Epithelial cell of esophagus (primary cell): Measurements from ENCODE around the gene KLHDC8A.

Source experiments
- DNase-seq: peaks from one replicate; pipeline ENCODE4 v3.0.0; 2010; ENCODE audit warnings: low read depth
- H3K4me3 ChIP-seq: 2 replicates; pipeline ENCODE4 v1.5.1; 2011; ENCODE audit warnings: mild to moderate bottlenecking, low read length, control low read depth
- CTCF ChIP-seq: IDR thresholded peaks from 2 replicates; pipeline ENCODE4 v1.5.1; 2011; ENCODE audit warnings: low read depth, mild to moderate bottlenecking, low read length, control low read depth, inconsistent platforms; ENCODE audit not compliant: insufficient read depth; ENCODE audit errors: missing control alignments

Gene KLHDC8A

DNA sequence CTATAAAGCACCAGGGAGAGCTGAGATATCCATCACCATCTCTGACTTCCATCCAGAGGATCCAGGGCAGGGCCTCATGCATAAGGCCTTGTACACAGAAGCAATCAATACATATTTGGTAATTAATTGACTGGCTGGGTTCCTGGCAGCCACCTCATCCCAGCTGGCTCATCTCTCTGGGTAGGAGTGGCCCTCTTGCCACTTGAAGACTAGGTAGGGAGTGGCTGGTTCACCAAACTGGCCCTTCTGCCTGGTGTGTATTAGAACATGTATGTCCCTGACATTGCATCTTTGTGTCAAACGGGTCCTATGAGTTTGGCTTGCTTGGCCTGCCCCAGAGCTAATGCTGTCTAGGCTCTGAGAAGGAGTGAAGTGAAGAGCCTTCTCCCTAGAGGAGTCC lies 47.0 kb downstream of the KLHDC8A start:
- peak; percentile 64 for DNase-seq
- no peak for TF ChIP-seq CTCF
- H3K4me3 ChIP-seq, result no peak overlapping the region

- no peak overlapping the region for H3K4me3 ChIP-seq
- TF ChIP-seq CTCF, result no peak
- no peak for DNase-seq
Measured at GRCh38 chr1:205306929-205307566, 49.7 kb downstream of the KLHDC8A start.

- no peak overlapping the region for H3K4me3 ChIP-seq
- DNase-seq, result no peak
- TF ChIP-seq CTCF, result no peak
Measured at GRCh38 chr1:205304695-205305070, 52.0 kb downstream of the KLHDC8A start.

DNA sequence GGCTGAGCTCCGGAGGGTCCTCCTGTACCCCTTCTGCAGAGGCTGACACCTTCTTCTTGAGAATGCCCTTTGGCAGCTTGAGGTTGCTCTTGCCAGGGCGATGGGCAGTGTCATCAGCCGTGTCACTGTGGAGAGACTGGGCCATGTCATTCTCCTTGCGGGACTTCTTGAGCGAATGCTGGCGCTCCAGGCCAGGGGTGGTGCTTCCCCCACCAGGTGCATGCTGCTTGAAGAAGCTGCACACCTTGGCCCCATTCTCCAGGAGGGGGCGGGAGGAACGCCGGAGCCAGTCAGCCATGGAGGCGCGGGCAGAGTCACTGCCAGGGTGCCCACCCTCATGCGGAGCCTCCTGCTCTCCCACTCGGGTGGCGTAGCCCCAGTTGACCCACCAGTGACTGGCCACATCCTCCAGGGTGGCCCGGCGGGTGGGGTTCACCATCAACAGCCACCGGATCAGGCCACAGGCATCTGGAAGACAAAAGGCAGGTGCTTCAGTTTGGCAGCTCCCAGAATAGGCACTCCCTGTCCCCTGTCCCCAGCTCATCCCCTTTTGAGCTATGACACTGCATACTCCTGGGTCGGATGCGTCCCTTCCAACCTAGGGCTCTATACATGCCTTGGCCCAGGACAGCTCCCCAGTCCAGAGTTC lies 52.6 kb downstream of the KLHDC8A start:
- H3K4me3 ChIP-seq, result no peak overlapping the region
- TF ChIP-seq CTCF, result no peak
- DNase-seq, result no peak

DNA sequence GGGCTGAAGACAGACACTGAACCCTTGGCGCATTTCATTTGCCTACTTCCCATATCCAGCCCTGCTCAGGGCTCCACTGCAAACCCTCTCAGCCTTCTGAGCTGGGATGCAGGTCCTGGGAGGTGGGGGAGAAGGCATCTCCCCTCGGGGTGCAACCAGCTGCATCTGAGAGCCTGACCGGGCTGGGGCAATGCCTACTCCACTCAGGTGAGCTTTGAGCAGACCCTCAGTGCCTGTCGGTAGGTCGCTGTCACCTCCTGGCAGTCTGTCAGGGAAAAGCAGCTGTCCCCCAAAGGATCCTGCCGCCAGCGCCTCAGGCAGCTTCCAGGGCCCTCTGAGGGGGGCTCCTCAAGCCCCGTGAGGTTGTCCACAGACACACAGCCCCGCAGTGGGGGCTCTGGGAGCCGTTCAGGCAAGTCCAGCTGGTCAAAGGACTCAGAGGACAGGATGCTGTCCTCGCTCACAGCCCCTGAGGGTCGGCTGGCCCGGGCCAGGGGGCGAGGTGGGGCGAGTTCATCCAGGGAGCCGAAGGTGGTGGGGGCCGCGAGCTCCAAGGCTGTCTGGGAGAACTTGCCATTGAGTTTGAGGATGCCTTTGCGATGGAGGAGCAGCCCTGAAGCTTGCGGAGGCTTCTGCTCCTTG lies 53.4 kb downstream of the KLHDC8A start:
- TF ChIP-seq CTCF, result no peak
- H3K4me3 ChIP-seq, result no peak overlapping the region
- no peak for DNase-seq

GRCh38 chr1:205301842-205302588 lies 54.7 kb downstream of the KLHDC8A start:
- no peak for TF ChIP-seq CTCF
- no peak for DNase-seq
- no peak overlapping the region for H3K4me3 ChIP-seq
